Brain microvascular endothelial cell (primary cell): ENCODE data around the gene TPD52L1.
"Not testable (repeated sequence)": the region's sequence is repeated elsewhere in the genome, so short reads cannot be mapped to it uniquely, and the experiment has no call there.

Source experiments
- DNase-seq: peaks from one replicate; pipeline ENCODE4 v3.0.0-alpha.2; 2020
- H3K27ac ChIP-seq: fragments of 250-450 bp; sonication (Bioruptor Pico); 2 replicates; pipeline ENCODE4 v1.5.1; 2020; ENCODE audit warnings: mild to moderate bottlenecking, moderate library complexity
- H3K27me3 ChIP-seq: fragments of 250-450 bp; sonication (Bioruptor Pico); replicated peaks from 2 replicates; pipeline ENCODE4 v1.5.1; 2020; ENCODE audit warnings: mild to moderate bottlenecking
- H3K36me3 ChIP-seq: fragments of 250-450 bp; sonication (Bioruptor Pico); replicated peaks from 2 replicates; pipeline ENCODE4 v1.5.1; 2020; ENCODE audit warnings: mild to moderate bottlenecking
- H3K4me3 ChIP-seq: 2 replicates; pipeline ENCODE4 v1.5.1; 2011; ENCODE audit warnings: low read depth, mild to moderate bottlenecking, control low read depth, low read length, moderate library complexity
- in situ Hi-C: cut with HindIII; loops from 2 replicates; pipeline ENCODE4 v1.10.0; 2017; ENCODE audit warnings: low sequenced_read_pairs, low pct_ligation_motif_present
- TF ChIP-seq, protein P1 (sequence below): IDR thresholded peaks from 2 replicates; pipeline ENCODE4 v1.5.1; 2011; ENCODE audit warnings: low read depth, mild to moderate bottlenecking, moderate library complexity, low read length, control low read depth, inconsistent platforms; ENCODE audit errors: missing control alignments

TPD52L1 gene

DNA sequence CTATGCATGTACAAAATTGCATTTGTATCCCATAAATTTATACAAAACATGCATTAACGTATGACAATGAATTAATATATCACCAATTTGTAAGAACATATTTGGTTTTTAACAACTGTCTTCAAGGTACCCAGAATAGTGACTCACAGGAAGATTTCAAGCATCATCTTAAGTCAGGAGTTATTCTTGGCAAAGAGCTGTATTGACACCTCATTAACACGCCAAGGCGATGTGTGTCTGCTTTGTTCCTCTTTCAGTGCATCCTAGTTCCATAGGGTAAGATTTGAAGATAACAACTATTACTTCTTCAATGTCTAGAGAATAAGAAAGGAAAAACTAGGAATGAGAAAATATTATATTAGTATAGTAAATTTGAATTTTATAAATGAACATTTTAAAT lies 35.8 kb upstream of the TPD52L1 start:
- no peak overlapping the region for H3K27ac ChIP-seq
- in situ Hi-C loops, result loop anchor here (10.0 kb wide), 1 partner anchor 243 kb away; no protein-coding TSS in a partner anchor
- DNase-seq, result peak; percentile 14
- TF ChIP-seq, protein P1, sequence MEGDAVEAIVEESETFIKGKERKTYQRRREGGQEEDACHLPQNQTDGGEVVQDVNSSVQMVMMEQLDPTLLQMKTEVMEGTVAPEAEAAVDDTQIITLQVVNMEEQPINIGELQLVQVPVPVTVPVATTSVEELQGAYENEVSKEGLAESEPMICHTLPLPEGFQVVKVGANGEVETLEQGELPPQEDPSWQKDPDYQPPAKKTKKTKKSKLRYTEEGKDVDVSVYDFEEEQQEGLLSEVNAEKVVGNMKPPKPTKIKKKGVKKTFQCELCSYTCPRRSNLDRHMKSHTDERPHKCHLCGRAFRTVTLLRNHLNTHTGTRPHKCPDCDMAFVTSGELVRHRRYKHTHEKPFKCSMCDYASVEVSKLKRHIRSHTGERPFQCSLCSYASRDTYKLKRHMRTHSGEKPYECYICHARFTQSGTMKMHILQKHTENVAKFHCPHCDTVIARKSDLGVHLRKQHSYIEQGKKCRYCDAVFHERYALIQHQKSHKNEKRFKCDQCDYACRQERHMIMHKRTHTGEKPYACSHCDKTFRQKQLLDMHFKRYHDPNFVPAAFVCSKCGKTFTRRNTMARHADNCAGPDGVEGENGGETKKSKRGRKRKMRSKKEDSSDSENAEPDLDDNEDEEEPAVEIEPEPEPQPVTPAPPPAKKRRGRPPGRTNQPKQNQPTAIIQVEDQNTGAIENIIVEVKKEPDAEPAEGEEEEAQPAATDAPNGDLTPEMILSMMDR, result no peak
- H3K27me3 ChIP-seq, result no peaks in the 10 kb centered on the region
- H3K36me3 ChIP-seq, result no peaks in the 10 kb centered on the region
- H3K4me3 ChIP-seq, result no peak overlapping the region

DNA sequence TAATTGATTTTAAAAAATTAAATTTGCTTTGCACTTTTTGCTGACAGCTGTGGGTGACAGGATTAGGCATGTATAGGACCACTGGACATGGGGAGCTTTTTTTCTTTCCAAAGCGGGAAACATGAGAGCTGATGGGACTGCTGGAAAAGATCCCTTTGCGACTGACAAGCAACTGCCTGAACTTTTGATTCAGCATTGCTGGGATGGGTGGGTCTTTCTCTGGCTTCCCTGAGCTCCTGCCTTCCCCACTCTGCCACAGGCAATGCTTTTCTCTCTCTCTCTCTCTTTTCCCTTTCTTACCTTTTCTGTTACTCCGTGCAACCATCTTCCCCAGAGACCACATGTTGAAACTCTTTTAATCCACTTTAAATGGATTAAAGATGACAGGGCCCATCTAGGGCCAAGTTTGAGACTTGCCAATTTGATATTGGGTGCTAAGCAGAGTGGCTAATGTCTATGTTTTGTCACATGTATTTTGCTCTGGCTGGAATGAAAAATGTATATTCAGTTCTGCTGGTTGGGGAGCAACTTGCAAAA lies 33.5 kb upstream of the TPD52L1 start:
- no peak for DNase-seq
- TF ChIP-seq, protein P1, result no peak
- no peaks in the 10 kb centered on the region for H3K36me3 ChIP-seq
- H3K4me3 ChIP-seq, result no peak overlapping the region
- H3K27ac ChIP-seq, result no peak overlapping the region
- in situ Hi-C loops, result no loop called here
- no peaks in the 10 kb centered on the region for H3K27me3 ChIP-seq

DNA sequence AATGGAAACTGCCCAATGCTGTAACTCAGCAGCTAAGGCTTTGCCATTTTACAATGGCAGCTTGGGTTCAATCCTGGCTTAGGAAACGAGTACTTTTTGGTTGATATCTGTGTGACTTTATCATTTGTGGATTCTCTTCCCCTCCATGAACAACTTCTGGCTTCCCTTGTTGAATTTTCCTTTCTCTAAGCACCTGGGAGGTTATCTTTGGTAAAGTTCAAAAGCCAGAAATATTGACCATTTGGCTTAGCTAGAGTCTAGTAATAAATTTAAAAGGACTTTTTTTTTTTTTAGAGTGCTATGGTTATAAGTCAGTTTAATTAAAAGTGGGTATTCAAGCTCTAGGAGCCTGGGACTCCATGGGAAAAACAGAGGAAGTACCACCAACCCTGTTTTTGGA lies 31.7 kb upstream of the TPD52L1 start:
- H3K27ac ChIP-seq, result no peak overlapping the region
- H3K36me3 ChIP-seq, result no peaks in the 10 kb centered on the region
- in situ Hi-C loops, result no loop called here
- no peak overlapping the region for H3K4me3 ChIP-seq
- H3K27me3 ChIP-seq, result no peaks in the 10 kb centered on the region
- TF ChIP-seq, protein P1, result no peak
- DNase-seq, result no peak

DNA sequence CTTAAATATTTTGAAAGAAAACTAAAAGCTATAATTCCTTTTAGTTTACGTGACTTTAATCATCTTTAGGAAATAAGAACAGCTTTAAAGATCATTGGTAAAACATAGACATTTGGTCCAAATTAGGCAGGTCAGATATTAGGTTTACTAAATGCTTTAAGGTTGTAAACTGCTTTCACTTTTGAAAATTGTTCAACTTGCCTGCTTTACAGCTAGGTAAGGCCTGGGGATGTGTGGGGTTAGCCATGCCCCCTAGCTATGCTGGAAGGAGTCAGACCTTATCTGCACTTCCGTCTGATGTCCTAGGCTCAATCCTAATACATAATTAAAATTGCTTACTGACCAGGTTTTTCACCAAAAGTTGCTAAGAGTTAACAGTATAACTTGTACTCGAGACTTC lies 30.5 kb upstream of the TPD52L1 start:
- Histone ChIP-seq H3K4me3 (no peak overlapping the region), H3K27ac (no peak overlapping the region)
- in situ Hi-C loops, result no loop called here

DNA sequence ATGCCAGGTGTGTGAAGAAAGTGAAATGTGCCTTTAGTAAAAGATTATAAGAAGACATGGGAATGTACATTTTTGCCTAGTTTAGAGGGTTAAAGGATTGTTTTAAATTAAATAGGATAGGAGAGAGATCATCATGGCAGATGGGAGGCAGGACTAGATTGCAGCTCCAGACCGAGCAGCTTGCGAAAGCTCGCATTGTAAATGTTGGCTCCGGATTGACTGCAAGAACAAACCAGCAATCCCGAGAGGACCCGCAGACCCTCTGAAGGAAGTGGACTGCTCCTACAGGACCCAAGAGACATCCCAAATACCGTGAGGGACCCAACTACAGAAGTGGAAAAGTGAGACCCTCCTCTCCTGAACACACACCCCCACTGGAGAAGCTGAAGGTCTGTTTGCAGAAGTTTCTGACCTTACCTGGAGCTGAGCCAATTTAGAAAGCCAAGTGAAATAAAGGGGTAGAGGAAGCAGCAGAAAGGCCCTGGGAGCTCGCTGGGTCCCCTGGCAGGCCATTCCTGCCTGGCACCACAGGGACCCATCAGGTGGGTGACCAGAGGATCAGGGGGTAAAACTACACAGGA lies 30.0 kb upstream of the TPD52L1 start:
- Histone ChIP-seq H3K4me3 (no peak overlapping the region), H3K27me3 (no peaks in the 10 kb centered on the region), H3K27ac (no peak overlapping the region), H3K36me3 (no peaks in the 10 kb centered on the region)
- in situ Hi-C loops, result no loop called here
- TF ChIP-seq, protein P1, result no peak
- DNase-seq, result no peak

More for the DNA sequence above, 30.5 kb upstream of the TPD52L1 start:
- H3K36me3 ChIP-seq, result no peaks in the 10 kb centered on the region
- TF ChIP-seq, protein P1, result no peak
- H3K27me3 ChIP-seq, result no peaks in the 10 kb centered on the region
- DNase-seq, result no peak

DNA sequence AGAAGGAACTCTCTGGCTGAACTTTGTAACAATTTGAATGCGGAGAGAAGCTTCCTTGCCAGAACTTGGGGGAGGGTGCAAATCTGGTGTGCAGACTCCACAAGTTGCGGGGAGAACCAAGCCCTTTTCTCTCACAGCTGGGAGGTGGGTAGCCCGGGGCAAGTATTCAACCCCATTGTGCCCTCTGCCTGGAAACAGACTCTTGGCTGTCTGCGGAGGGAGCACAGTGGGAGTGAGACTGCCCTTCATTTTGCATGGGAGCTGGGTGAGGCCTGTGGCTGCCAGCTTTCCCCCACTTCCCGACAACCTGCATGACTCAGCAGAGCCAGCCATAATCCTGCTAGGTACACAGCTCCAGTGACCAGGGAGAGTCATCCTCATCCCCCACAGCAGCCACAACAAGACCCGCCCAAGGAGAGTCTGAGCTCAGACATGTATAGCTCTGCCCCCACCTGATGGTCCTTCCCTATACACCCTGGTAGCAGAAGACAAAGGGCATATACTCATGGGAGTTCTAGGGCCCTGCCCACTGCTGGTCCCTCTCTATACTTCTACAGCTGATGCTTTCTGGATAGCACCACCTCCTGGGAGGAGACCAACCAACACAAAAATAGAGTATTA lies 29.4 kb upstream of the TPD52L1 start:
- no peaks in the 10 kb centered on the region for H3K27me3 ChIP-seq
- H3K27ac ChIP-seq, result no peak overlapping the region
- TF ChIP-seq, protein P1, result peak; percentile 24
- no peak overlapping the region for H3K4me3 ChIP-seq
- in situ Hi-C loops, result no loop called here
- no peaks in the 10 kb centered on the region for H3K36me3 ChIP-seq
- DNase-seq, result no peak

DNA sequence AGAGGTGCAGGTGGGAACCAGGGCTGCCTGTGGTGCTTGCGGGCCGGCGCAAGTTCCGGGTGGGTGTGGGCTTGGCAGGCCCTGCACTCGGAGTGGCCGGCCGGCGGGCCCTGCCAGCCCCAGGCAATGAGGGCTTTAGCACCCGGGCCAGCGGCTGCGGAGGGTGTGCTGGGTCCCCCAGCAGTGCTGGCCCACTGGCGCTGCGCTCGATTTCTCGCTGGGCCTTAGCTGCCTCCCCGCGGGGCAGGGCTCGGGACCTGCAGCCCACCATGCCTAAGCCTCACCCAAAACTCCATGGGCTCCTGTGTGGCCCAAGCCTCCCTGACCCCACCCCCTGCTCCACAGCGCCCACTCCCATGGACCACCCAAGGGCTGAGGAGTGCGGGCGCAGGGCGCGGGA lies 27.7 kb upstream of the TPD52L1 start:
- in situ Hi-C loops, H3K36me3 ChIP-seq, DNase-seq: not testable (repeated sequence)

More for the DNA sequence above, 27.7 kb upstream of the TPD52L1 start:
- not testable (repeated sequence) for H3K27me3 ChIP-seq, H3K27ac ChIP-seq, H3K4me3 ChIP-seq
